ENCODE measurements around the gene SLC9A9. TPM values are rescaled to one million over a fixed set of nuclear protein-coding genes. Genes with fewer than 3 reads are reported as not detected.

SLC9A9 gene
- total and polyA plus RNA-seq, 10 of the 15 experiments (the other 5 are each of a cell fraction or from before 2014, with no cell fraction given): 3.5 to 14.2 (median 9.3) TPM

DNA sequence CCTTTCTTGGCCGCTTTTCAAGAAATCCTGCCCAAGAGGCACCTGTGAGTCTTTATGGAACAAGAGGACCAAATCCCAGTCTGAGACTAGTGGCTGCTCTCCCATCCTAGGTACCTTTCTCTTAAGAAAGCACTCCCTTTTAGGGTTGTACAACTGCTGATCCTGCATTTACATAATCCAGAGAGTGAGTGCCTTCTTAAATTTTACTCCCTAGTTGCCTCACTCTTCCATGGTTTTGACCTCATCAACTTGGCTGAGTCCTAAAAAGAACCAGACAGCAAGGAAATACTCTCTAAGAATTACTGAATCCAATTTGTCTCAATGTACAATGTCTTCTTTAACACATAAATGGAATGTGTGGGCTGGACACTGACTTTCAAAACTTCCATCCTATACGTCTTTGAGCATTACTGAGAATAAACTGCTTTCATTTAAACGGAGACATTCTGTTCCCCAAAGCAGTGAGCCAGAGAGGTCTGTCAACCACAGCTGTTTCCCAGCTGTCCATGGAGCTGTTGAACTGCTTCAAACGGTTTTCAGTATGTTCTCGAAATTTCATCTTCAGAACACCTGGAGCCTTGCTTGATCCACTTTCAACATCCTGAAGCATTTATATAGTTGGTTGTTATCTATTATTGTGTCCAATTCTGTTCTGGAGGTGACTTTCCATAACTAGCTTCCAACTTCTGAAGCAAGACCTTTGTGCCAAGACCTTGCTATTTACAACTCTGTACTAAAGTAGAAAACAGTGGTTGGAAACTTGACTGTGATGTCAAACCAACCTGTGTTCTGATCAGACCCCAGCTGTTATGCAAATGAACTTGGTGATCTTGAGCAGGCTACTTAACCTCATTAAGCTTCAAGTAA, 179.1 kb downstream of the SLC9A9 start (continued):
- no peak for TF ChIP-seq RB1 (IDR thresholded peaks at IDR 0.05; ENCODE audit: borderline replicate concordance)
- TF ChIP-seq SMAD1 (IDR thresholded peaks at IDR 0.05; ENCODE audit: low read depth, partially characterized antibody): no peak
- no peak for TF ChIP-seq E2F4 (IDR thresholded peaks at IDR 0.05; ENCODE audit: low read depth, low read length)
- 0 out of 2 replicates have a peak, but pooled peaks have one; percentile 32 for TF ChIP-seq NFYB (IDR thresholded peaks at IDR 0.05; ENCODE audit: insufficient read depth, low read depth, low read length)
- TF ChIP-seq NFXL1 (IDR thresholded peaks at IDR 0.05; ENCODE audit: borderline replicate concordance): no peak
- TF ChIP-seq IRF3 (IDR thresholded peaks at IDR 0.05): no peak
- no peak for TF ChIP-seq FOS (IDR thresholded peaks at IDR 0.05; ENCODE audit: borderline replicate concordance, extremely low read depth, insufficient read length)
- no peak for TF ChIP-seq USF2 (IDR thresholded peaks at IDR 0.05; ENCODE audit: borderline replicate concordance, low read depth, low read length)
